HG03460 (cell line): ENCODE measurements around the gene PITRM1.

ENCODE experiments used
- ATAC-seq: cut with Tn5 transposase; IDR thresholded peaks from one replicate; pipeline ENCODE4 v1.9.1; 2021; ENCODE audit not compliant: unreplicated experiment

PITRM1 gene

GRCh38 chr10:3141351-3142005, 31.1 kb downstream of the PITRM1 start:
- ATAC-seq, result no peak

GRCh38 chr10:3140280-3140679, 32.3 kb downstream of the PITRM1 start:
- ATAC-seq, result no peak

- ATAC-seq, result no peak
These were observed 33.2 kb downstream of the PITRM1 start for GRCh38 chr10:3139216-3139910.

- no peak for ATAC-seq
These were observed 34.4 kb downstream of the PITRM1 start for GRCh38 chr10:3137958-3138726.

GRCh38 chr10:3136763-3137611, 35.6 kb downstream of the PITRM1 start:
- ATAC-seq, result no peak

- ATAC-seq, result no peak
These were observed 36.2 kb downstream of the PITRM1 start for GRCh38 chr10:3136336-3136735.

- no peak for ATAC-seq
These were observed 37.6 kb downstream of the PITRM1 start for GRCh38 chr10:3135006-3135405.

GRCh38 chr10:3133948-3134347, 38.6 kb downstream of the PITRM1 start:
- no peak for ATAC-seq

GRCh38 chr10:3132036-3133025, 40.3 kb downstream of the PITRM1 start:
- ATAC-seq, result no peak

GRCh38 chr10:3131098-3131497, 41.5 kb downstream of the PITRM1 start:
- no peak for ATAC-seq

- ATAC-seq, result no peak
These were observed 42.8 kb downstream of the PITRM1 start for GRCh38 chr10:3129581-3130340.

GRCh38 chr10:3128379-3129130, 44.0 kb downstream of the PITRM1 start:
- ATAC-seq, result no peak

GRCh38 chr10:3127921-3128320, 44.7 kb downstream of the PITRM1 start:
- no peak for ATAC-seq

GRCh38 chr10:3126741-3127346, 45.7 kb downstream of the PITRM1 start:
- ATAC-seq, result no peak

- ATAC-seq, result no peak
These were observed 46.3 kb downstream of the PITRM1 start for GRCh38 chr10:3126249-3126648.

- ATAC-seq, result no peak
These were observed 46.9 kb downstream of the PITRM1 start for GRCh38 chr10:3125527-3126170.

GRCh38 chr10:3124412-3125175, 48.0 kb downstream of the PITRM1 start:
- ATAC-seq, result no peak
